ENCODE data around the gene DDX27.

The DDX27 gene

GRCh38 chr20:49292010-49292409 is 72.8 kb downstream of the DDX27 start:
- no peak for DNase-seq

GRCh38 chr20:49293122-49293521 is 73.9 kb downstream of the DDX27 start:
- DNase-seq: no peak
